A549 (cell line): ENCODE data around the gene CCT8. TPM values are rescaled to one million over a fixed set of nuclear protein-coding genes. Genes with fewer than 3 reads are reported as not detected.

ENCODE experiments used
- ATAC-seq, 2 experiments: fragments of 200-7000 bp in 1 of 2; fragments of >200 bp in 1 of 2; cut with Nextera tagmentation in 1 of 2; cut with Tn5 transposase in 1 of 2; 3 replicates each; pipeline versions ENCODE4 v1.8.0 to v1.9.1; 2018 to 2020; ENCODE audit warnings: mild to moderate bottlenecking in 1 of 2, moderate library complexity in 1 of 2
- CTCF ChIA-PET: fragments of 300-600 bp; sonication (Branson Sonifier 250); formaldehyde crosslinking; extraction: SDS; loops from one replicate; lab custom pipeline; 2021; ENCODE audit warnings: antibody characterized with exemption, inconsistent platforms; lab: Yijun Ruan, JAX
- POLR2A ChIA-PET: fragments of 350-600 bp; formaldehyde crosslinking; extraction: SDS; loops from one replicate; lab custom pipeline; 2021; ENCODE audit warnings: antibody characterized with exemption, inconsistent platforms; lab: Yijun Ruan, JAX
- DNase-seq, 2 experiments: peaks; one replicate each; pipeline versions ENCODE4 v3.0.0 to v3.0.0-alpha.2; 2011 to 2016; ENCODE audit warnings: low read depth in 1 of 2, low spot score in 1 of 2
- FAIRE-seq: peaks from 2 replicates; lab custom pipeline; 2011; peaks lifted over from hg19 to GRCh38; lab: Jason Lieb, UNC
- H3K27ac ChIP-seq, 2 experiments: fragments of >200 bp; sonication (Bioruptor Twin); formaldehyde crosslinking; 3 replicates each; pipeline ENCODE4 v1.5.1; 2016 to 2017
- H3K4me1 ChIP-seq: fragments of >200 bp; sonication (Bioruptor Twin); formaldehyde crosslinking; 3 replicates; pipeline ENCODE4 v1.6.1; 2016
- H3K4me2 ChIP-seq: fragments of >200 bp; sonication (Bioruptor Twin); formaldehyde crosslinking; 3 replicates; pipeline ENCODE4 v1.6.1; 2016
- H3K4me3 ChIP-seq: fragments of >200 bp; sonication (Bioruptor Twin); formaldehyde crosslinking; 3 replicates; pipeline ENCODE4 v1.5.1; 2016
- H3K9me3 ChIP-seq: fragments of >200 bp; sonication (Bioruptor Twin); formaldehyde crosslinking; 3 replicates; pipeline ENCODE4 v1.6.1; 2016
- CBX8 ChIP-seq: fragments of 200-600 bp; sonication (generic); IDR thresholded peaks from 2 replicates; pipeline ENCODE4 v1.6.1; 2016
- CHD4 ChIP-seq: fragments of 200-600 bp; sonication (generic); IDR thresholded peaks from 2 replicates; pipeline ENCODE4 v1.6.1; 2016; ENCODE audit warnings: antibody characterized with exemption, mild to moderate bottlenecking, borderline replicate concordance
- EHMT2 ChIP-seq: fragments of 200-600 bp; sonication (generic); IDR thresholded peaks from 2 replicates; pipeline ENCODE4 v1.6.1; 2016; ENCODE audit warnings: antibody characterized with exemption, low read depth, mild to moderate bottlenecking, moderate library complexity
- FOSB ChIP-seq: fragments of 250-450 bp; sonication (Bioruptor Pico); IDR thresholded peaks from 2 replicates; pipeline ENCODE4 v1.5.0; 2020; ENCODE audit warnings: mild to moderate bottlenecking, moderate library complexity
- FOSL2 ChIP-seq, 2 experiments: fragments of 450-650 bp in 1 of 2; fragments of >200 bp in 1 of 2; sonication (Bioruptor Twin) in 1 of 2; formaldehyde crosslinking; IDR thresholded peaks; 2 replicates each; pipeline versions ENCODE4 v1.5.0 to v1.6.1; 2016 to 2020; ENCODE audit warnings: mild to moderate bottlenecking in 1 of 2, moderate library complexity in 1 of 2
- HDAC2 ChIP-seq: fragments of 200-600 bp; sonication (generic); IDR thresholded peaks from 2 replicates; pipeline ENCODE4 v1.6.1; 2016
- JUN ChIP-seq, 2 experiments: fragments of >200 bp; sonication (Bioruptor Twin); formaldehyde crosslinking; IDR thresholded peaks; 2 replicates in 1 of 2; 3 replicates in 1 of 2; pipeline ENCODE4 v1.6.1; 2016 to 2017
- JUNB ChIP-seq: fragments of >200 bp; sonication (Bioruptor Twin); formaldehyde crosslinking; IDR thresholded peaks from 2 replicates; pipeline ENCODE4 v1.6.1; 2016
- KDM1A ChIP-seq: fragments of 200-600 bp; sonication (generic); IDR thresholded peaks from 2 replicates; pipeline ENCODE4 v1.6.1; 2016; ENCODE audit warnings: low read depth, mild to moderate bottlenecking
- KDM5A ChIP-seq: fragments of 200-600 bp; sonication (generic); IDR thresholded peaks from 2 replicates; pipeline ENCODE4 v1.6.1; 2016; ENCODE audit warnings: antibody characterized with exemption, mild to moderate bottlenecking
- MYC ChIP-seq: IDR thresholded peaks from 2 replicates; pipeline ENCODE4 v1.6.1; 2012; ENCODE audit warnings: mild to moderate bottlenecking, inconsistent platforms, low read length, improper control_type of control experiment, borderline replicate concordance
- NFE2L2 ChIP-seq: fragments of 150-350 bp; conservative IDR thresholded peaks from 2 replicates; pipeline ENCODE4 v1.6.1; 2014; ENCODE audit warnings: low read length
- NPAS2 ChIP-seq: fragments of 250-450 bp; sonication (Bioruptor Pico); IDR thresholded peaks from 2 replicates; pipeline ENCODE4 v1.8.0; 2022; ENCODE audit warnings: mild to moderate bottlenecking, moderate library complexity, borderline replicate concordance
- NR3C1 ChIP-seq: fragments of >200 bp; sonication (Bioruptor Twin); formaldehyde crosslinking; IDR thresholded peaks from 3 replicates; pipeline ENCODE4 v1.6.1; 2017
- PHF8 ChIP-seq: fragments of 200-600 bp; sonication (generic); IDR thresholded peaks from 2 replicates; pipeline ENCODE4 v1.6.1; 2016; ENCODE audit warnings: low read depth, mild to moderate bottlenecking, antibody characterized with exemption, moderate library complexity, borderline replicate concordance
- POLR2AphosphoS2 ChIP-seq: conservative IDR thresholded peaks from 2 replicates; pipeline ENCODE4 v1.6.1; 2012; ENCODE audit warnings: low read length, improper control_type of control experiment, inconsistent platforms
- RAD21 ChIP-seq, 2 experiments: fragments of >200 bp in 1 of 2; sonication (Bioruptor Twin) in 1 of 2; formaldehyde crosslinking in 1 of 2; IDR thresholded peaks in 1 of 2; conservative IDR thresholded peaks in 1 of 2; 2 replicates in 1 of 2; 3 replicates in 1 of 2; pipeline ENCODE4 v1.6.1; 2012 to 2018; ENCODE audit warnings: inconsistent platforms in 1 of 2
- RFX5 ChIP-seq: fragments of 450-650 bp; IDR thresholded peaks from 2 replicates; pipeline ENCODE4 v1.7.1; 2014; ENCODE audit warnings: antibody characterized with exemption, mild to moderate bottlenecking, moderate library complexity
- RNF2 ChIP-seq: fragments of 200-600 bp; sonication (generic); IDR thresholded peaks from 2 replicates; pipeline ENCODE4 v1.6.1; 2016; ENCODE audit warnings: low read depth, mild to moderate bottlenecking, antibody characterized with exemption, moderate library complexity, borderline replicate concordance
- SMC3 ChIP-seq: fragments of >200 bp; sonication (Bioruptor Twin); formaldehyde crosslinking; IDR thresholded peaks from 3 replicates; pipeline ENCODE4 v1.6.1; 2018; ENCODE audit warnings: inconsistent platforms
- SREBF2 ChIP-seq: fragments of 450-650 bp; IDR thresholded peaks from 2 replicates; pipeline ENCODE4 v1.6.1; 2014; ENCODE audit warnings: mild to moderate bottlenecking, moderate library complexity
- WGBS: methylation state at CpG from one replicate; pipeline ENCODE4 v1.1.6; 2017; ENCODE audit errors: missing lambda C conversion rate; 5-methylcytosine and 5-hydroxymethylcytosine counted together
- polyA plus RNA-seq, 4 experiments: library from polyadenylated mRNA; depleted of rRNA in 3 of 4; stranded (reverse); fragments of >200 nt; fragmentation: RNase III in 1 of 4; extraction: RNeasy Plus Mini Kit Qiagen cat#74134 plus additional on column Dnase treatment in 1 of 4; gene quantifications; 2 replicates in 3 of 4; 3 replicates in 1 of 4; pipeline ENCODE4 v1.2.3, GENCODE V29; 2011 to 2017
- TF ChIP-seq, protein P1 (sequence below): fragments of 450-650 bp; IDR thresholded peaks from 2 replicates; pipeline ENCODE4 v1.6.1; 2014; ENCODE audit warnings: antibody characterized with exemption
- TF ChIP-seq, protein P2 (sequence below): fragments of 150-350 bp; IDR thresholded peaks from 2 replicates; pipeline ENCODE4 v1.6.1; 2014; ENCODE audit warnings: low read depth, mild to moderate bottlenecking, low read length
- TF ChIP-seq, protein P3 (sequence below): fragments of >200 bp; sonication (Bioruptor Twin); formaldehyde crosslinking; IDR thresholded peaks from 2 replicates; pipeline ENCODE4 v1.6.1; 2016
- TF ChIP-seq, protein P4 (sequence below): fragments of 250-450 bp; sonication (Bioruptor Pico); IDR thresholded peaks from 2 replicates; pipeline ENCODE4 v1.5.0; 2020; ENCODE audit warnings: low read depth, mild to moderate bottlenecking, moderate library complexity
- TF ChIP-seq, protein P5 (sequence below): fragments of 250-450 bp; sonication (Bioruptor Pico); IDR thresholded peaks from 2 replicates; pipeline ENCODE4 v1.5.0; 2021; ENCODE audit warnings: mild to moderate bottlenecking, moderate library complexity, borderline replicate concordance

Gene CCT8
- polyA plus RNA-seq, 2 of the 4 experiments (the other 2 are of a cell fraction): 216 to 296 TPM

DNA sequence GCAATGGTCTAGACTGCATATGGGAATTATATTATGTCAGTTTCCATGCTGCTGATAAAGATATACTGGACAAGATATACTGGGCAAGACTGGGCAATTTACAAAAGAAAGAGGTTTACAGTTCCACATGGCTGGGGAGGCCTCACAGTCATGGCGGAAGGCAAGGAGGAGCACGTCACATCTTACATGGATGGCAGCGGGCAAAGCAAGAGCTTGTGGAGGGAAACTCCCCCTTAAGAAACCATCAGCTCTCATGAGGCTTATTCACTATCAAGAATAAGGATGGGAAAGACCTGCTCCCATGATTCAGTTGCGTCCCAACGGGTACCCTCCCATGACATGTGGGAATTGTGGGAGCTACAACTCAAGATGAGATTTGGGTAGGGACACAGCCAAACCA lies 21.2 kb downstream of the CCT8 start:
- no peak overlapping the region for H3K4me3 ChIP-seq
- POLR2A ChIA-PET: interaction anchor here (0.7 kb wide), 1 partner anchor 28 kb away, joined by 3 read pairs; the partner anchor contains the start of gene USP16
- 94% methylated on average over 5 of the region's 5 CpGs for WGBS
- no peak for FAIRE-seq
- no peak overlapping the region for H3K27ac ChIP-seq
- no peaks in the 10 kb centered on the region for H3K9me3 ChIP-seq
- CTCF ChIA-PET: no interaction called here
- 0 out of 3 replicates have a peak, but pooled peaks cover 7% of the 10 kb centered on the region for H3K4me1 ChIP-seq
- no peak for DNase-seq
- no peak for ATAC-seq
- no peak overlapping the region for H3K4me2 ChIP-seq
- TF ChIP-seq NFE2L2: no peak
- no peak for TF ChIP-seq HDAC2
- TF ChIP-seq, protein P1, sequence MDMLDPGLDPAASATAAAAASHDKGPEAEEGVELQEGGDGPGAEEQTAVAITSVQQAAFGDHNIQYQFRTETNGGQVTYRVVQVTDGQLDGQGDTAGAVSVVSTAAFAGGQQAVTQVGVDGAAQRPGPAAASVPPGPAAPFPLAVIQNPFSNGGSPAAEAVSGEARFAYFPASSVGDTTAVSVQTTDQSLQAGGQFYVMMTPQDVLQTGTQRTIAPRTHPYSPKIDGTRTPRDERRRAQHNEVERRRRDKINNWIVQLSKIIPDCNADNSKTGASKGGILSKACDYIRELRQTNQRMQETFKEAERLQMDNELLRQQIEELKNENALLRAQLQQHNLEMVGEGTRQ: no peak
- TF ChIP-seq, protein P2, sequence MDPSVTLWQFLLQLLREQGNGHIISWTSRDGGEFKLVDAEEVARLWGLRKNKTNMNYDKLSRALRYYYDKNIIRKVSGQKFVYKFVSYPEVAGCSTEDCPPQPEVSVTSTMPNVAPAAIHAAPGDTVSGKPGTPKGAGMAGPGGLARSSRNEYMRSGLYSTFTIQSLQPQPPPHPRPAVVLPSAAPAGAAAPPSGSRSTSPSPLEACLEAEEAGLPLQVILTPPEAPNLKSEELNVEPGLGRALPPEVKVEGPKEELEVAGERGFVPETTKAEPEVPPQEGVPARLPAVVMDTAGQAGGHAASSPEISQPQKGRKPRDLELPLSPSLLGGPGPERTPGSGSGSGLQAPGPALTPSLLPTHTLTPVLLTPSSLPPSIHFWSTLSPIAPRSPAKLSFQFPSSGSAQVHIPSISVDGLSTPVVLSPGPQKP: no peak
- no peak for TF ChIP-seq KDM5A
- TF ChIP-seq CHD4: no peak
- no peak for TF ChIP-seq EHMT2
- no peak for TF ChIP-seq RNF2
- no peak for TF ChIP-seq JUNB
- no peak for TF ChIP-seq POLR2AphosphoS2
- TF ChIP-seq NR3C1: no peak
- TF ChIP-seq RFX5: no peak
- TF ChIP-seq RAD21 (conservative IDR thresholded peaks at IDR 0.05 in 1 of 2, IDR thresholded peaks at IDR 0.05 in 1 of 2): no peak

DNA sequence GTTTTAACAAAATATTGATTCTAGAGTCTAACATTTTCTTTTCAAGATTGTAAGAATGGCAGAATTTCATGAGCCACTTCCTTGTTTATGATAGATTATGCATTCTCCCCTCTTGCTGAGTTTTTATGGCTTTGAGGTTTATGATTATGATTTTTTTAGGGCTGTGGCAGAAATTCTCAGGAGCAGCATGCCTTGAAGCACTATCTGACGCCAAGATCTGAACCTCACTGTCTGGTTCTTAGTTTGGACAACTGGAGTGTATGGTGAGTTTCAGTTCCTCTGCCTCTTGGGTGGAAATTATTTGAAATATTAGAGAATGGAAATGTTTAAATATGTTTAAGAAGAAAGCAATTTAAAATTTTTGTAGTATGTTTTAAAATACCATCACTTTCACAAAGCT lies 38.8 kb downstream of the CCT8 start:
- DNase-seq: no peak
- H3K4me3 ChIP-seq: no peak overlapping the region
- ChIA-PET POLR2A (no interaction called here), CTCF (no interaction called here)
- WGBS: 89% methylated on average over 1 of the region's 1 CpG
- TF ChIP-seq NPAS2 (no peak), PHF8 (no peak), KDM1A (no peak), RNF2 (no peak), CBX8 (no peak), FOSL2 (IDR thresholded peaks at IDR 0.05) (no peak), FOSL2 (CRISPR knock-in tag; IDR thresholded peaks at IDR 0.05) (no peak), MYC (no peak), FOSB (CRISPR knock-in tag) (no peak), SREBF2 (no peak), JUN (IDR thresholded peaks at IDR 0.05) (no peak), SMC3 (no peak)
- TF ChIP-seq, protein P3, sequence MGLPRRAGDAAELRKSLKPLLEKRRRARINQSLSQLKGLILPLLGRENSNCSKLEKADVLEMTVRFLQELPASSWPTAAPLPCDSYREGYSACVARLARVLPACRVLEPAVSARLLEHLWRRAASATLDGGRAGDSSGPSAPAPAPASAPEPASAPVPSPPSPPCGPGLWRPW: no peak
- TF ChIP-seq, protein P1: no peak
- TF ChIP-seq, protein P4, sequence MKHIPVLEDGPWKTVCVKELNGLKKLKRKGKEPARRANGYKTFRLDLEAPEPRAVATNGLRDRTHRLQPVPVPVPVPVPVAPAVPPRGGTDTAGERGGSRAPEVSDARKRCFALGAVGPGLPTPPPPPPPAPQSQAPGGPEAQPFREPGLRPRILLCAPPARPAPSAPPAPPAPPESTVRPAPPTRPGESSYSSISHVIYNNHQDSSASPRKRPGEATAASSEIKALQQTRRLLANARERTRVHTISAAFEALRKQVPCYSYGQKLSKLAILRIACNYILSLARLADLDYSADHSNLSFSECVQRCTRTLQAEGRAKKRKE: no peak
- TF ChIP-seq, protein P5, sequence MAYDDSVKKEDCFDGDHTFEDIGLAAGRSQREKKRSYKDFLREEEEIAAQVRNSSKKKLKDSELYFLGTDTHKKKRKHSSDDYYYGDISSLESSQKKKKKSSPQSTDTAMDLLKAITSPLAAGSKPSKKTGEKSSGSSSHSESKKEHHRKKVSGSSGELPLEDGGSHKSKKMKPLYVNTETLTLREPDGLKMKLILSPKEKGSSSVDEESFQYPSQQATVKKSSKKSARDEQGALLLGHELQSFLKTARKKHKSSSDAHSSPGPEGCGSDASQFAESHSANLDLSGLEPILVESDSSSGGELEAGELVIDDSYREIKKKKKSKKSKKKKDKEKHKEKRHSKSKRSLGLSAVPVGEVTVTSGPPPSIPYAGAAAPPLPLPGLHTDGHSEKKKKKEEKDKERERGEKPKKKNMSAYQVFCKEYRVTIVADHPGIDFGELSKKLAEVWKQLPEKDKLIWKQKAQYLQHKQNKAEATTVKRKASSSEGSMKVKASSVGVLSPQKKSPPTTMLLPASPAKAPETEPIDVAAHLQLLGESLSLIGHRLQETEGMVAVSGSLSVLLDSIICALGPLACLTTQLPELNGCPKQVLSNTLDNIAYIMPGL: no peak
- no peak overlapping the region for H3K27ac ChIP-seq
- H3K4me2 ChIP-seq: no peak overlapping the region
- H3K9me3 ChIP-seq: no peaks in the 10 kb centered on the region
- no peak for ATAC-seq
- FAIRE-seq: no peak
- no peaks in the 10 kb centered on the region for H3K4me1 ChIP-seq
